ENCODE measurements around the gene DCTD.

DNA sequence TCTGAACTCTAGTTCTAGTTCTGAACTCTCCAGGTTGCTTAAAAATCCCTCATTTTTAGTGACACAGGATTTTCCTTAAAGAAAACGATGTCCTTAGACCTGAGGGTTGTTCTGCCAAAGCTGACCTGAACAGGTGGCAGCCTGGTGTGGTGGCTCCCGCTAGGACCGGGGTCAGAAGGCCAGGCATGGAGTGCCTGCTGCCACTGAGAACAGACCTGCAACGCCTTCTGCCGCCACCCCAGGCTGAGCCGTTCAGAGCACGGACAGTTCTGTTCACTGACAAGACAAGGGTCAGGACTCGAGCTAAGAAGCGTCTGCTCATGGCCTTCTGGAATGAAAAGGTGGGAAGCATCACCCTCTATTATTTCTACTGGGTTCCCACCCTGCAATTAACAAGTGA, 15.8 kb downstream of the DCTD start:
- TF ChIP-seq, protein P1, sequence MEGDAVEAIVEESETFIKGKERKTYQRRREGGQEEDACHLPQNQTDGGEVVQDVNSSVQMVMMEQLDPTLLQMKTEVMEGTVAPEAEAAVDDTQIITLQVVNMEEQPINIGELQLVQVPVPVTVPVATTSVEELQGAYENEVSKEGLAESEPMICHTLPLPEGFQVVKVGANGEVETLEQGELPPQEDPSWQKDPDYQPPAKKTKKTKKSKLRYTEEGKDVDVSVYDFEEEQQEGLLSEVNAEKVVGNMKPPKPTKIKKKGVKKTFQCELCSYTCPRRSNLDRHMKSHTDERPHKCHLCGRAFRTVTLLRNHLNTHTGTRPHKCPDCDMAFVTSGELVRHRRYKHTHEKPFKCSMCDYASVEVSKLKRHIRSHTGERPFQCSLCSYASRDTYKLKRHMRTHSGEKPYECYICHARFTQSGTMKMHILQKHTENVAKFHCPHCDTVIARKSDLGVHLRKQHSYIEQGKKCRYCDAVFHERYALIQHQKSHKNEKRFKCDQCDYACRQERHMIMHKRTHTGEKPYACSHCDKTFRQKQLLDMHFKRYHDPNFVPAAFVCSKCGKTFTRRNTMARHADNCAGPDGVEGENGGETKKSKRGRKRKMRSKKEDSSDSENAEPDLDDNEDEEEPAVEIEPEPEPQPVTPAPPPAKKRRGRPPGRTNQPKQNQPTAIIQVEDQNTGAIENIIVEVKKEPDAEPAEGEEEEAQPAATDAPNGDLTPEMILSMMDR (conservative IDR thresholded peaks at IDR 0.05; ENCODE audit: low read depth, low read length), result no peak
- no peak for TF ChIP-seq EZH2 (IDR thresholded peaks at IDR 0.05; ENCODE audit: borderline replicate concordance, low read depth, low read length, poor library complexity, severe bottlenecking)
